ENCODE results near the gene TNF. TPM values are rescaled to one million over a fixed set of nuclear protein-coding genes. Genes with fewer than 3 reads are reported as not detected.
A peak's percentile ranks its signal among the peaks of the same experiment; 100 is the strongest.

Gene TNF
- total and polyA plus RNA-seq, 2 of the 13 experiments (the other 11 are each of a cell fraction or from before 2014, with no cell fraction given) = not detected

DNA sequence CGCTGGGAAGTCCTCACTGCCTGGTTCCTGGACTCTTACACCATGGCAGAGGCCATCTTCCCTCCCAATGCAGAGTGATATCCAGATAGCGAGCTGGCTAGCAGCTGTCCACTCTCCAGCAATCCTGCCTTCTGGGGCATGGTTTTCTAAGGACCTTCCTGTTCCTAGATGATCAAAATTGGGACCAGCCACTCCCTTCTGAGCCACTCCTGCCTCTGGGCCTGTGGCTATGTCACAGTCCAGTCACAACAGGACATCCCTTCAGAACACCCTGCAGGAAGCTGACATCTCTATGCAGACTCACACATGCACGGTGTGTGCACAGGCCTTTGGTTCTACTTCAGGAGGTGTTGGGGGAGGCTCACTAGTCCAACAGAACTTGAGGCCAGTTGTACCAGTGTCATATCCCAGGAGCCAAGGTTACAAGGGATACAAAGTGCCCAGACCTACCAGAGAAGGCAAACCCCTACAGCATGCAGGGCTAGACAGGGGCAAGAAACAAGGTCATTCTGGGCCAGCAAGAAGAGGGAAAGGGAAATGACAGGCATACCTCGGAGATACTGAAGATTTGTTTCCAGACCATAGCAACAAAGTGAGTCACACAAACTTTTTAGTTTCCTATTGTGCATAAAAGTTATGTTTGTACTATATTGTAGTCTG lies 49.3 kb upstream of the TNF start:
- BruUV-seq (replicated peaks) = no TSS peak
- 0 out of 6 replicates have a peak overlapping the region, but pooled peaks of 1 of the 3 experiments have one; percentile 8 for H3K4me3 ChIP-seq (replicated peaks in 1 of 3; ENCODE audit: insufficient read depth in 1 of 3, low read depth in 2 of 3, low read length in 3 of 3)
- no peaks in the 10 kb centered on the region for H3K79me2 ChIP-seq (ENCODE audit: insufficient read depth, low read length)
- H3K4me1 ChIP-seq (ENCODE audit: insufficient read depth, low read length) = peaks cover 52% of the 10 kb centered on the region
- peaks cover 12 to 15% of the 10 kb centered on the region in 2 experiments for H3K36me3 ChIP-seq (replicated peaks in 1 of 2; ENCODE audit: control insufficient read depth in 1 of 2, insufficient read depth in 2 of 2, low read length in 2 of 2)
- intact Hi-C loops (cut with micrococcal nuclease; ENCODE audit: unreplicated experiment) = no loop called here
- no peak overlapping the region for H2AFZ ChIP-seq (ENCODE audit: low read length)
- DNase-seq (ENCODE audit: low spot score) (no peak), ATAC-seq (peak; percentile 16), FAIRE-seq (no peak)
- in situ Hi-C loops (cut with HindIII; ENCODE audit: extremely low pct_ligation_motif_present, low pct_unique_long_range_greater_than_20kb) = loop anchor here (5.0 kb wide), 1 partner anchor 34 kb away; no protein-coding TSS in a partner anchor
- H3K27ac ChIP-seq (ENCODE audit: extremely low read length, insufficient read depth, low read length) = no peak overlapping the region
- WGBS (ENCODE audit: low lambda C conversion rate) = 23% methylated on average over 4 of the region's 4 CpGs
- ChIA-PET POLR2A (interaction anchor here (1.1 to 8.3 kb wide), 3 partner anchors 15 to 126 kb away, joined by 3 to 123 read pairs (median 3); partner anchors contain the start of gene DDX39B), CTCF (ENCODE audit: low intra/inter-chr PET ratio, low total read pairs) (no interaction called here)
- no peaks in the 10 kb centered on the region for H3K9me3 ChIP-seq (ENCODE audit: low read length)
- no peaks in the 10 kb centered on the region for H3K27me3 ChIP-seq (ENCODE audit: control insufficient read depth in 1 of 2, insufficient read depth in 2 of 2, low read length in 2 of 2)
- TF ChIP-seq, protein P1, sequence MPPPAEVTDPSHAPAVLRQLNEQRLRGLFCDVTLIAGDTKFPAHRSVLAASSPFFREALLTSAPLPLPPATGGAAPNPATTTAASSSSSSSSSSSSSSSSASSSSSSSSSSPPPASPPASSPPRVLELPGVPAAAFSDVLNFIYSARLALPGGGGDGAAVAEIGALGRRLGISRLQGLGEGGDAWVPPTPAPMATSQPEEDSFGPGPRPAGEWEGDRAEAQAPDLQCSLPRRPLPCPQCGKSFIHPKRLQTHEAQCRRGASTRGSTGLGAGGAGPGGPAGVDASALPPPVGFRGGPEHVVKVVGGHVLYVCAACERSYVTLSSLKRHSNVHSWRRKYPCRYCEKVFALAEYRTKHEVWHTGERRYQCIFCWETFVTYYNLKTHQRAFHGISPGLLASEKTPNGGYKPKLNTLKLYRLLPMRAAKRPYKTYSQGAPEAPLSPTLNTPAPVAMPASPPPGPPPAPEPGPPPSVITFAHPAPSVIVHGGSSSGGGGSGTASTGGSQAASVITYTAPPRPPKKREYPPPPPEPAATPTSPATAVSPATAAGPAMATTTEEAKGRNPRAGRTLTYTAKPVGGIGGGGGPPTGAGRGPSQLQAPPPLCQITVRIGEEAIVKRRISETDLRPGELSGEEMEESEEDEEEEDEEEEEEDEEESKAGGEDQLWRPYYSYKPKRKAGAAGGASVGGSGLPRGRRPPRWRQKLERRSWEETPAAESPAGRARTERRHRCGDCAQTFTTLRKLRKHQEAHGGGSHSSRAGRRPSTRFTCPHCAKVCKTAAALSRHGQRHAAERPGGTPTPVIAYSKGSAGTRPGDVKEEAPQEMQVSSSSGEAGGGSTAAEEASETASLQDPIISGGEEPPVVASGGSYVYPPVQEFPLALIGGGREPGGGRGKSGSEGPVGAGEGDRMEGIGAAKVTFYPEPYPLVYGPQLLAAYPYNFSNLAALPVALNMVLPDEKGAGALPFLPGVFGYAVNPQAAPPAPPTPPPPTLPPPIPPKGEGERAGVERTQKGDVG (CRISPR knock-in tag; IDR thresholded peaks at IDR 0.05; ENCODE audit: borderline replicate concordance) = no peak
- no peak for TF ChIP-seq ZNF75D (CRISPR knock-in tag; IDR thresholded peaks at IDR 0.05; ENCODE audit: borderline replicate concordance)
- no peak for TF ChIP-seq ZNF232 (CRISPR knock-in tag; IDR thresholded peaks at IDR 0.05; ENCODE audit: borderline replicate concordance)
- TF ChIP-seq PAX8 (CRISPR knock-in tag; IDR thresholded peaks at IDR 0.05; ENCODE audit: borderline replicate concordance) = no peak
- TF ChIP-seq ZNF263 (CRISPR knock-in tag; IDR thresholded peaks at IDR 0.05) = no peak
- peak; percentile 9; the same call in 1 of the 2 replicates for TF ChIP-seq BORCS8-MEF2B (CRISPR knock-in tag; IDR thresholded peaks at IDR 0.05)
- no peak for TF ChIP-seq AKAP8 (CRISPR knock-in tag; IDR thresholded peaks at IDR 0.05)
- TF ChIP-seq NFRKB (IDR thresholded peaks at IDR 0.05) = no peak
- TF ChIP-seq, protein P2, sequence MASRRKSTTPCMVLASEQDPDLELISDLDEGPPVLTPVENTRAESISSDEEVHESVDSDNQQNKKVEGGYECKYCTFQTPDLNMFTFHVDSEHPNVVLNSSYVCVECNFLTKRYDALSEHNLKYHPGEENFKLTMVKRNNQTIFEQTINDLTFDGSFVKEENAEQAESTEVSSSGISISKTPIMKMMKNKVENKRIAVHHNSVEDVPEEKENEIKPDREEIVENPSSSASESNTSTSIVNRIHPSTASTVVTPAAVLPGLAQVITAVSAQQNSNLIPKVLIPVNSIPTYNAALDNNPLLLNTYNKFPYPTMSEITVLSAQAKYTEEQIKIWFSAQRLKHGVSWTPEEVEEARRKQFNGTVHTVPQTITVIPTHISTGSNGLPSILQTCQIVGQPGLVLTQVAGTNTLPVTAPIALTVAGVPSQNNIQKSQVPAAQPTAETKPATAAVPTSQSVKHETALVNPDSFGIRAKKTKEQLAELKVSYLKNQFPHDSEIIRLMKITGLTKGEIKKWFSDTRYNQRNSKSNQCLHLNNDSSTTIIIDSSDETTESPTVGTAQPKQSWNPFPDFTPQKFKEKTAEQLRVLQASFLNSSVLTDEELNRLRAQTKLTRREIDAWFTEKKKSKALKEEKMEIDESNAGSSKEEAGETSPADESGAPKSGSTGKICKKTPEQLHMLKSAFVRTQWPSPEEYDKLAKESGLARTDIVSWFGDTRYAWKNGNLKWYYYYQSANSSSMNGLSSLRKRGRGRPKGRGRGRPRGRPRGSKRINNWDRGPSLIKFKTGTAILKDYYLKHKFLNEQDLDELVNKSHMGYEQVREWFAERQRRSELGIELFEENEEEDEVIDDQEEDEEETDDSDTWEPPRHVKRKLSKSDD (CRISPR knock-in tag; IDR thresholded peaks at IDR 0.05; ENCODE audit: low read depth) = no peak
- no peak for TF ChIP-seq HNRNPUL1 (IDR thresholded peaks at IDR 0.05; ENCODE audit: low read depth, low read length)
- no peak for TF ChIP-seq KDM1A (CRISPR knock-in tag; IDR thresholded peaks at IDR 0.05)
- 0 out of 2 replicates have a peak, but pooled peaks have one; percentile 25 for TF ChIP-seq SALL1 (CRISPR knock-in tag; IDR thresholded peaks at IDR 0.05)
- no peak for TF ChIP-seq CHCHD3 (CRISPR knock-in tag; IDR thresholded peaks at IDR 0.05)
- H3K9ac ChIP-seq (ENCODE audit: insufficient read depth, low read depth, low read length) = no peak overlapping the region
- peaks cover 15% of the 10 kb centered on the region; the same call in 1 of the 2 replicates for H4K20me1 ChIP-seq (ENCODE audit: insufficient read depth, low read length)
- peak overlapping the region; percentile 23; the same call in 1 of the 2 replicates for H3K4me2 ChIP-seq (ENCODE audit: low read depth, low read length)
